ENCODE data around the gene SACM1L.

The SACM1L gene

DNA sequence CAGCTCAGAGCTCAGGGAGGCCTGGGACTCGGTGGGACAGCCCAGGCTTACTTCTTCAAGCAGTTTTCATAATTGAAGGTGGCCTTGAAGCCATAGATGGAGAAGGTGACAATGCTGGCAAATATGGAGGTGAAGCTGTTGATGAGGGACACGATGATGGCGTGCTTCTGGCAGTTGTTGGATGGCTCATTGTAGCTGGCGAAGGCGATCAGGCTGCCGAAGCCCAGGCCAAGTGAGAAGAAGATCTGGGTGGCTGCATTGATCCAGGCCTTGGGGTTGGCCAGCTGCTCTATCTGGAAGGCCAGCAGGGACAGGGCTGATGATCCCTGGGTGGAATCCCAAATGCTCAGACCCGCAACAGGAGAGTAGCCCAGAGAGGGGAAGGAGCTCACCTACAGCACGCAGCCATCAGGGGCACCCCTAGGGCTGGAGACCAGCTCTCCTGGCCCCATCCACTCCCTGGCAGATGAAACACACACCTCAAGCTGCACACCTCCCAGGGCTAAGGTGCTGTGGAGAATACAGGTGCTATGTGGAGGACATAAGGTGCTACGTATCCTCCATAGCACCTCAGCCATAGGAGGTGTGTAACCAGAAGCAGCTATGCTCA, 82.1 kb downstream of the SACM1L start:
- DNase-seq = no peak
- no peaks in the 10 kb centered on the region for H4K20me1 ChIP-seq (ENCODE audit: insufficient read depth, low read length)
- no peak overlapping the region for H3K27ac ChIP-seq (ENCODE audit: low read length)
- no peaks in the 10 kb centered on the region for H3K36me3 ChIP-seq (replicated peaks; ENCODE audit: insufficient read depth, low read length)
- H3K9me3 ChIP-seq (replicated peaks; ENCODE audit: insufficient read depth, low read length) = no peaks in the 10 kb centered on the region
- TF ChIP-seq EZH2 (optimal IDR thresholded peaks at IDR 0.05; ENCODE audit: low read depth, low read length) (no peak), EZH2phosphoT487 (IDR thresholded peaks at IDR 0.05; ENCODE audit: low read length) (no peak), CTCF (IDR thresholded peaks at IDR 0.05; ENCODE audit: low read length) (no peak)
- H3K4me3 ChIP-seq (ENCODE audit: low read length) = no peak overlapping the region
- H3F3A ChIP-seq (ENCODE audit: insufficient read depth, low read length) = no peaks in the 10 kb centered on the region
- no peaks in the 10 kb centered on the region for H3K27me3 ChIP-seq (replicated peaks; ENCODE audit: insufficient read depth, low read length)
- no peaks in the 10 kb centered on the region for H3K4me1 ChIP-seq (ENCODE audit: low read length)
- H2AFZ ChIP-seq (ENCODE audit: low read length) = no peak overlapping the region
- H3K4me2 ChIP-seq (ENCODE audit: low read depth, low read length) = no peak overlapping the region
- no peaks in the 10 kb centered on the region for H3K79me2 ChIP-seq (ENCODE audit: low read length)
- no peak overlapping the region for H3K9ac ChIP-seq (ENCODE audit: low read length)
- H3K9me2 ChIP-seq (replicated peaks; ENCODE audit: insufficient read depth, low read length) = no peaks in the 10 kb centered on the region

- Histone ChIP-seq H3K27ac (ENCODE audit: low read length) (no peak overlapping the region), H3K4me3 (ENCODE audit: low read length) (no peak overlapping the region), H3K27me3 (replicated peaks; ENCODE audit: insufficient read depth, low read length) (no peaks in the 10 kb centered on the region), H3K9me3 (replicated peaks; ENCODE audit: insufficient read depth, low read length) (no peaks in the 10 kb centered on the region), H4K20me1 (ENCODE audit: insufficient read depth, low read length) (no peaks in the 10 kb centered on the region), H3K4me2 (ENCODE audit: low read depth, low read length) (no peak overlapping the region), H3K79me2 (ENCODE audit: low read length) (no peaks in the 10 kb centered on the region), H2AFZ (ENCODE audit: low read length) (no peak overlapping the region), H3K9me2 (replicated peaks; ENCODE audit: insufficient read depth, low read length) (no peaks in the 10 kb centered on the region), H3F3A (ENCODE audit: insufficient read depth, low read length) (no peaks in the 10 kb centered on the region), H3K4me1 (ENCODE audit: low read length) (no peaks in the 10 kb centered on the region), H3K9ac (ENCODE audit: low read length) (no peak overlapping the region), H3K36me3 (replicated peaks; ENCODE audit: insufficient read depth, low read length) (no peaks in the 10 kb centered on the region)
- DNase-seq = no peak
- TF ChIP-seq CTCF (IDR thresholded peaks at IDR 0.05; ENCODE audit: low read length) (no peak), EZH2phosphoT487 (IDR thresholded peaks at IDR 0.05; ENCODE audit: low read length) (no peak), EZH2 (optimal IDR thresholded peaks at IDR 0.05; ENCODE audit: low read depth, low read length) (no peak)
Observed at GRCh38 chr3:45771831-45772230, 82.6 kb downstream of the SACM1L start.

- H3K4me1 ChIP-seq (ENCODE audit: low read length) = no peaks in the 10 kb centered on the region
- no peaks in the 10 kb centered on the region for H3K27me3 ChIP-seq (replicated peaks; ENCODE audit: insufficient read depth, low read length)
- no peaks in the 10 kb centered on the region for H3K9me2 ChIP-seq (replicated peaks; ENCODE audit: insufficient read depth, low read length)
- H2AFZ ChIP-seq (ENCODE audit: low read length) = no peak overlapping the region
- H3K36me3 ChIP-seq (replicated peaks; ENCODE audit: insufficient read depth, low read length) = no peaks in the 10 kb centered on the region
- no peak overlapping the region for H3K4me2 ChIP-seq (ENCODE audit: low read depth, low read length)
- H3F3A ChIP-seq (ENCODE audit: insufficient read depth, low read length) = no peaks in the 10 kb centered on the region
- TF ChIP-seq EZH2 (optimal IDR thresholded peaks at IDR 0.05; ENCODE audit: low read depth, low read length) (no peak), CTCF (IDR thresholded peaks at IDR 0.05; ENCODE audit: low read length) (no peak), EZH2phosphoT487 (IDR thresholded peaks at IDR 0.05; ENCODE audit: low read length) (no peak)
- H3K27ac ChIP-seq (ENCODE audit: low read length) = no peak overlapping the region
- H3K9me3 ChIP-seq (replicated peaks; ENCODE audit: insufficient read depth, low read length) = no peaks in the 10 kb centered on the region
- no peaks in the 10 kb centered on the region for H3K79me2 ChIP-seq (ENCODE audit: low read length)
- no peak overlapping the region for H3K4me3 ChIP-seq (ENCODE audit: low read length)
- no peaks in the 10 kb centered on the region for H4K20me1 ChIP-seq (ENCODE audit: insufficient read depth, low read length)
- H3K9ac ChIP-seq (ENCODE audit: low read length) = no peak overlapping the region
- DNase-seq = no peak
Observed at GRCh38 chr3:45772341-45773035, 83.3 kb downstream of the SACM1L start.

Data from MM.1S (cell line).